ENCODE data around the gene PYCARD.
"Not testable (repeated sequence)": the region's sequence is repeated elsewhere in the genome, so short reads cannot be mapped to it uniquely, and the experiment has no call there.

PYCARD gene

GRCh38 chr16:31202414-31203375 is at the start of gene PYCARD:
PYCARD (minus strand) TSS chr16:31202760; CDS start chr16:31202690, 70 bp downstream.
- DNase-seq (ENCODE audit: low read depth): peak; percentile 61
- peak within 1 kb of the TSS; percentile 77 for H3K4me3 ChIP-seq (ENCODE audit: low read depth, low read length)
- TF ChIP-seq CTCF (IDR thresholded peaks at IDR 0.05; ENCODE audit: insufficient read depth, low read depth, low read length, missing control alignments): no peak

GRCh38 chr16:31251435-31251834 is 48.9 kb upstream of the PYCARD start:
- no peak overlapping the region for H3K4me3 ChIP-seq (ENCODE audit: low read depth, low read length)
- no peak for DNase-seq (ENCODE audit: low read depth)
- TF ChIP-seq CTCF (IDR thresholded peaks at IDR 0.05; ENCODE audit: insufficient read depth, low read depth, low read length, missing control alignments): no peak

GRCh38 chr16:31250782-31251384 is 48.3 kb upstream of the PYCARD start:
- no peak overlapping the region for H3K4me3 ChIP-seq (ENCODE audit: low read depth, low read length)
- TF ChIP-seq CTCF (IDR thresholded peaks at IDR 0.05; ENCODE audit: insufficient read depth, low read depth, low read length, missing control alignments): no peak
- DNase-seq (ENCODE audit: low read depth): no peak

GRCh38 chr16:31248344-31248743 is 45.8 kb upstream of the PYCARD start:
- no peak overlapping the region for H3K4me3 ChIP-seq (ENCODE audit: low read depth, low read length)
- TF ChIP-seq CTCF (IDR thresholded peaks at IDR 0.05; ENCODE audit: insufficient read depth, low read depth, low read length, missing control alignments): no peak
- DNase-seq (ENCODE audit: low read depth): no peak

- no peak overlapping the region for H3K4me3 ChIP-seq (ENCODE audit: low read depth, low read length)
- no peak for DNase-seq (ENCODE audit: low read depth)
- TF ChIP-seq CTCF (IDR thresholded peaks at IDR 0.05; ENCODE audit: insufficient read depth, low read depth, low read length, missing control alignments): no peak
These were observed 43.7 kb upstream of the PYCARD start for GRCh38 chr16:31246296-31246695.

GRCh38 chr16:31245598-31245997 is 43.0 kb upstream of the PYCARD start:
- H3K4me3 ChIP-seq (ENCODE audit: low read depth, low read length); DNase-seq (ENCODE audit: low read depth): not testable (repeated sequence)

All from GM12865 (cell line).